D341Med (cell line): Measurements from ENCODE around the gene STARD3.
"Not testable (repeated sequence)": the region's sequence is repeated elsewhere in the genome, so short reads cannot be mapped to it uniquely, and the experiment has no call there.

ENCODE experiments used
- DNase-seq: peaks from one replicate; pipeline ENCODE4 v3.0.0; 2012; ENCODE audit warnings: low spot score

STARD3 gene

GRCh38 chr17:39636927-39637736 is at the start of gene STARD3:
STARD3 (plus strand) TSS chr17:39637144; CDS start chr17:39653532, 16,388 bp downstream.
- DNase-seq, result peak; percentile 99

GRCh38 chr17:39590180-39590579 is 46.8 kb upstream of the STARD3 start:
- not testable (repeated sequence) for DNase-seq

GRCh38 chr17:39591958-39592954 is 44.7 kb upstream of the STARD3 start:
- peak; percentile 67 for DNase-seq

GRCh38 chr17:39593371-39593770 is 43.6 kb upstream of the STARD3 start:
- no peak for DNase-seq

- DNase-seq, result no peak
Observed at GRCh38 chr17:39595294-39595693, 41.6 kb upstream of the STARD3 start.

GRCh38 chr17:39595928-39596510 is 40.9 kb upstream of the STARD3 start:
- DNase-seq, result no peak

- no peak for DNase-seq
Observed at GRCh38 chr17:39596543-39597267, 40.2 kb upstream of the STARD3 start.

- no peak for DNase-seq
Observed at GRCh38 chr17:39597372-39598046, 39.4 kb upstream of the STARD3 start.

- DNase-seq, result no peak
Observed at GRCh38 chr17:39598047-39598481, 38.9 kb upstream of the STARD3 start.

GRCh38 chr17:39598630-39599003 is 38.3 kb upstream of the STARD3 start:
- DNase-seq, result peak; percentile 65

- peak; percentile 79 for DNase-seq
Observed at GRCh38 chr17:39599004-39599664, 37.8 kb upstream of the STARD3 start.

- peak; percentile 57 for DNase-seq
Observed at GRCh38 chr17:39599665-39600231, 37.2 kb upstream of the STARD3 start.

GRCh38 chr17:39600288-39600996 is 36.5 kb upstream of the STARD3 start:
- no peak for DNase-seq

GRCh38 chr17:39600997-39601597 is 35.8 kb upstream of the STARD3 start:
- DNase-seq, result no peak

- no peak for DNase-seq
Observed at GRCh38 chr17:39601758-39602532, 35.0 kb upstream of the STARD3 start.

GRCh38 chr17:39602533-39603303 is 34.2 kb upstream of the STARD3 start:
- no peak for DNase-seq

- no peak for DNase-seq
Observed at GRCh38 chr17:39603304-39604016, 33.5 kb upstream of the STARD3 start.
